SW480 (cell line): Measurements from ENCODE around the gene OR4E2.
"Not testable (repeated sequence)": the region's sequence is repeated elsewhere in the genome, so short reads cannot be mapped to it uniquely, and the experiment has no call there.

ENCODE experiments used
- DNase-seq: peaks from one replicate; pipeline ENCODE4 v3.0.0-alpha.2; 2016; ENCODE audit warnings: low spot score

The OR4E2 gene

GRCh38 chr14:21697662-21698061 lies 44.0 kb downstream of the OR4E2 start:
- not testable (repeated sequence) for DNase-seq

GRCh38 chr14:21698538-21698937 lies 44.9 kb downstream of the OR4E2 start:
- DNase-seq: not testable (repeated sequence)

- no peak for DNase-seq
Observed at GRCh38 chr14:21699551-21699950, 45.9 kb downstream of the OR4E2 start.

GRCh38 chr14:21702316-21702715 lies 48.7 kb downstream of the OR4E2 start:
- no peak for DNase-seq

GRCh38 chr14:21703357-21704326 lies 50.0 kb downstream of the OR4E2 start:
- DNase-seq: no peak

- no peak for DNase-seq
Observed at GRCh38 chr14:21704338-21704737, 50.7 kb downstream of the OR4E2 start.

GRCh38 chr14:21711360-21711961 lies 57.8 kb downstream of the OR4E2 start:
- DNase-seq: peak; percentile 18

GRCh38 chr14:21712036-21712435 lies 58.4 kb downstream of the OR4E2 start:
- no peak for DNase-seq

GRCh38 chr14:21714318-21714929 lies 60.8 kb downstream of the OR4E2 start:
- DNase-seq: no peak
